Lung (tissue), 12 donors: ENCODE data around the gene FRMPD4. TPM values are rescaled to one million over a fixed set of nuclear protein-coding genes. Genes with fewer than 3 reads are reported as not detected.

ENCODE experiments used
- ATAC-seq: fragments of 200-7000 bp; cut with Tn5 transposase; one replicate; pipeline ENCODE4 v1.9.1; 2020; ENCODE audit warnings: moderate number of reproducible peaks; ENCODE audit not compliant: insufficient read depth, low FRiP score
- DNase-seq, 3 donors: peaks; one replicate each; pipeline ENCODE4 v3.0.0-alpha.2; 2013 to 2017
- H3K27ac ChIP-seq, 2 donors: one replicate each; pipeline ENCODE4 v1.5.1; 2013; ENCODE audit warnings: mild to moderate bottlenecking in 2 of 2, moderate library complexity in 2 of 2, control low read depth in 1 of 2, inconsistent platforms in 1 of 2, low read depth in 1 of 2, low read length in 1 of 2
- H3K27me3 ChIP-seq, 3 donors: one replicate each; pipeline ENCODE4 v1.5.1; 2013; ENCODE audit warnings: low read length in 2 of 3; ENCODE audit not compliant: control insufficient read depth in 3 of 3, insufficient read depth in 3 of 3
- H3K36me3 ChIP-seq, 4 donors: one replicate each; pipeline ENCODE4 v1.5.1; 2013; ENCODE audit warnings: low read length in 4 of 4, mild to moderate bottlenecking in 1 of 4, moderate library complexity in 1 of 4; ENCODE audit not compliant: control insufficient read depth in 4 of 4, insufficient read depth in 4 of 4
- H3K4me1 ChIP-seq, 5 donors: one replicate each; pipeline ENCODE4 v1.5.1; 2013; ENCODE audit warnings: low read length in 5 of 5, mild to moderate bottlenecking in 2 of 5, moderate library complexity in 1 of 5; ENCODE audit not compliant: control insufficient read depth in 5 of 5, insufficient read depth in 5 of 5
- H3K4me3 ChIP-seq: one replicate; pipeline ENCODE4 v1.5.1; 2013; ENCODE audit warnings: mild to moderate bottlenecking, control low read depth, moderate library complexity
- H3K9ac ChIP-seq, 2 donors: one replicate each; pipeline ENCODE4 v1.5.1; 2013; ENCODE audit warnings: low read length in 2 of 2, control low read depth in 1 of 2; ENCODE audit not compliant: insufficient read depth in 1 of 2
- H3K9me3 ChIP-seq, 4 donors: one replicate each; pipeline ENCODE4 v1.5.1; 2013; ENCODE audit warnings: low read length in 3 of 4, mild to moderate bottlenecking in 1 of 4, moderate library complexity in 1 of 4; ENCODE audit not compliant: control insufficient read depth in 4 of 4, insufficient read depth in 3 of 4
- CTCF ChIP-seq: IDR thresholded peaks from 2 replicates; pipeline ENCODE4 v1.5.1; 2012; ENCODE audit warnings: mild to moderate bottlenecking; ENCODE audit errors: control extremely low read depth, extremely low read depth
- WGBS, 2 donors: extraction: QIAGEN DNeasy Blood & Tissue Kit; methylation state at CpG; one replicate each; pipeline ENCODE4 v1.1.7; 2013; 5-methylcytosine and 5-hydroxymethylcytosine counted together
- polyA plus RNA-seq, 2 donors: library from polyadenylated mRNA; stranded (reverse); fragments of 200-250 nt; gene quantifications; one replicate each; pipeline ENCODE4 v1.2.1, GENCODE V29; 2013
- total RNA-seq, 2 donors: library from RNA; depleted of rRNA in 1 of 2; stranded (reverse); fragments of >200 nt in 1 of 2; gene quantifications; one replicate each; pipeline ENCODE4 v1.2.1, GENCODE V29; 2014 to 2021
- donor health status: control.
- donor health status: control.
- donor health status: Bipolar disorder and iron deficiency.
- donor health status: healthy.
- donor health status: DM: yes; HTN: yes; CAD: no.

Gene FRMPD4
- total and polyA plus RNA-seq, 4 donors: 0.01 to 0.43 (median 0.03) TPM

DNA sequence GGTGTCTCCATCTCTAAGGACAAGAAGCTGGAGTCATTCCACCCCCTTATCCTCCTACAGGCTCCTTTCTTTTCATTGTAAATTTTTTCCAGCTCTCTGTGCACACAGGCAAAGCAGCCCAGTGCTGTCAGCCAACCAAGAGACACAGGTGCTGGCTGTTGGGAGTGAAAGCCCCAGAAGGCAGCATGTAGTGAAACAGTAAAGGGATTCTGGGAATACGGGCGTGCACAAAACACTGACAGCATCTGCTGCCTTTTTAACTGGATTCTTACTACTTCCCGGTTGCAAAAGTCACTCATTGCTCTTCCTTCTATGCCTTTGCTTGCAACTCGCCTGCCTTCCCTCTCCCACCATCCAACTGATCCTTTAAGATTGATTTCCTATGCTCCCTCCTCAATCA, 444.4 kb downstream of the FRMPD4 start:
- Histone ChIP-seq H3K27me3 (peaks cover 6 to 15% (median 7%) of the 10 kb centered on the region in 3 donors), H3K27ac (no peak overlapping the region), H3K9ac (no peak overlapping the region), H3K4me1 (no peaks in the 10 kb centered on the region), H3K4me3 (no peak overlapping the region), H3K36me3 (no peaks in the 10 kb centered on the region), H3K9me3 (peaks cover 0 to 2% (median 0%) of the 10 kb centered on the region in 4 donors)
- WGBS, 2 donors: 77 to 84% methylated on average over 4 of the region's 4 CpGs
- no peak for DNase-seq
- no peak for TF ChIP-seq CTCF
- ATAC-seq: no peak

GRCh38 chrX:12583543-12583942, 445.3 kb downstream of the FRMPD4 start:
- no peak for ATAC-seq

DNA sequence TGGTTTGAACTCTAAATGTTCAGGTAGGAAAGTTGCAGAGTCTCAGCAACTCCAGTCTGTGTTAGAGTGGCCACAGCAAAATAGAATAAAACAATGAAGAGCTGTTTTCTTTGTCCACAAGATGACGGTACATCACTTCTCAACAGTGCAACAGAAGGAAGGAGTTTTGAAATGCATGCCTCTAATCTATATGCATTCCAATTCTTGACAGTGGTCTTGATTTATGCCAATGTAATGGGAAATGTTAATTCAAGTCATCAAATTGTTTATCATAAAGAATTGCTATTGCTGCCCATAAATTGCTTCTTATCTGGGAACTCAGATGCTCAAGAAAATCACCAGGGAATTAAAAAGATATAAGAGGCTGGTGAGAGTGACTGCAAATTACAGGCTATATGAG, 457.4 kb downstream of the FRMPD4 start:
- no peak overlapping the region for H3K9ac ChIP-seq
- TF ChIP-seq CTCF: no peak
- DNase-seq: peak in 2 of 3 donors; percentile 0 to 4
- H3K27ac ChIP-seq: no peak overlapping the region
- H3K9me3 ChIP-seq: no peaks in the 10 kb centered on the region
- H3K4me1 ChIP-seq: no peaks in the 10 kb centered on the region
- ATAC-seq: no peak
- H3K4me3 ChIP-seq: no peak overlapping the region
- 65 to 69% methylated on average over 1 of the region's 1 CpG for WGBS, 2 donors
- peaks cover 0 to 10% (median 5%) of the 10 kb centered on the region in 3 donors for H3K27me3 ChIP-seq
- no peaks in the 10 kb centered on the region for H3K36me3 ChIP-seq

More at GRCh38 chrX:12583543-12583942, 445.3 kb downstream of the FRMPD4 start:
- peaks cover 5 to 12% (median 6%) of the 10 kb centered on the region in 3 donors for H3K27me3 ChIP-seq
- no peak for DNase-seq
- H3K36me3 ChIP-seq: no peaks in the 10 kb centered on the region
- TF ChIP-seq CTCF: no peak
- H3K9ac ChIP-seq: no peak overlapping the region
- 70 to 90% methylated on average over 10 to 25 of the region's 25 CpGs for WGBS, 2 donors
- peaks cover 0 to 2% (median 0%) of the 10 kb centered on the region in 4 donors for H3K9me3 ChIP-seq
- H3K27ac ChIP-seq: no peak overlapping the region
- no peak overlapping the region for H3K4me3 ChIP-seq
- no peaks in the 10 kb centered on the region for H3K4me1 ChIP-seq

GRCh38 chrX:12610079-12610478, 471.8 kb downstream of the FRMPD4 start:
- no peak for ATAC-seq

More at GRCh38 chrX:12610079-12610478, 471.8 kb downstream of the FRMPD4 start:
- no peaks in the 10 kb centered on the region for H3K36me3 ChIP-seq
- 46 to 70% methylated on average over 2 of the region's 2 CpGs for WGBS, 2 donors
- H3K4me3 ChIP-seq: no peak overlapping the region
- no peak for TF ChIP-seq CTCF
- no peak for DNase-seq
- no peaks in the 10 kb centered on the region for H3K9me3 ChIP-seq
- peaks cover 0 to 10% (median 5%) of the 10 kb centered on the region in 3 donors for H3K27me3 ChIP-seq
- no peaks in the 10 kb centered on the region for H3K4me1 ChIP-seq
- no peak overlapping the region for H3K9ac ChIP-seq
- H3K27ac ChIP-seq: no peak overlapping the region
